HG02678 (cell line): ENCODE measurements around the gene NPM1.

Experiments
- ATAC-seq: cut with Tn5 transposase; IDR thresholded peaks from one replicate; pipeline ENCODE4 v1.9.1; 2021; ENCODE audit warnings: mild to moderate bottlenecking, moderate library complexity; ENCODE audit not compliant: unreplicated experiment

The NPM1 gene

DNA sequence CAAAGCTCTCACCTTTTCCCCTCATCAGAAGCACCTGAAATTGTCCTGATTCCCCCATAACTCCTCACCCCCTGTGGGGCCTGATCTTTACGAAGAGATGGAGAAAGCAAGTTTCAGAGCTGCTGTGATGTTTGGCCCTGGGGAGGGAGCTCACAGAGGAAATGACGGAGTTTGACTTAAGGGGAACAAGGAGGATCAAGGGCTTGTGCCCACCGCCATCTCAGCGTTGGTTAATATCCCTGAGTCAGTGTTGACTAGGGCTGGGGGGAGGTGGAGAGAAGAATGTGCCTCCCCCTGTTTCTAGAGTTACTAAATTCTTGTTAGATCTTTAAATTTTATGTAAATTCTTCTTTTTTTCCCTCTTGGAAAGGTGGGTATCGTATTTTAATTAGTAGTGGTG is 59.6 kb downstream of the NPM1 start:
- no peak for ATAC-seq

DNA sequence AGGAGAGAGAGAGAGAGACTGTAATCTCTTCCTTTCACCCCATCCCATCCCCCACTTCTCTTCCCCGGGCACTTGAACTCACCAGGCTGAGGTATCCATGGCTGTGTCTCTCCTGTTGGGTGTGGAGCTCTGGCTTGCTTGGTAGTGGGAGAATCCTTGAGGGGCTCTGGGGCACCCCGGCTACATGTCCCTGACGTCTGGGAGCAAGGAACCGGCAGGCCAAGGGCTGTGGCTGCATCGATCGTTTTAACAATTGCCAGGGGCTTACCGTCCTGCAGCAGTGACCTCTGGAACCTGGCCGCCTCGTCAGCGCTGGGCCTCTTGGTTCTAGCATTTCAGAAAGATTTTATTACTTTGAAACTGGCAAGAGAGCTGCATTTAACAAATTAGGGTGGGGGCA is 61.8 kb downstream of the NPM1 start:
- ATAC-seq = no peak

DNA sequence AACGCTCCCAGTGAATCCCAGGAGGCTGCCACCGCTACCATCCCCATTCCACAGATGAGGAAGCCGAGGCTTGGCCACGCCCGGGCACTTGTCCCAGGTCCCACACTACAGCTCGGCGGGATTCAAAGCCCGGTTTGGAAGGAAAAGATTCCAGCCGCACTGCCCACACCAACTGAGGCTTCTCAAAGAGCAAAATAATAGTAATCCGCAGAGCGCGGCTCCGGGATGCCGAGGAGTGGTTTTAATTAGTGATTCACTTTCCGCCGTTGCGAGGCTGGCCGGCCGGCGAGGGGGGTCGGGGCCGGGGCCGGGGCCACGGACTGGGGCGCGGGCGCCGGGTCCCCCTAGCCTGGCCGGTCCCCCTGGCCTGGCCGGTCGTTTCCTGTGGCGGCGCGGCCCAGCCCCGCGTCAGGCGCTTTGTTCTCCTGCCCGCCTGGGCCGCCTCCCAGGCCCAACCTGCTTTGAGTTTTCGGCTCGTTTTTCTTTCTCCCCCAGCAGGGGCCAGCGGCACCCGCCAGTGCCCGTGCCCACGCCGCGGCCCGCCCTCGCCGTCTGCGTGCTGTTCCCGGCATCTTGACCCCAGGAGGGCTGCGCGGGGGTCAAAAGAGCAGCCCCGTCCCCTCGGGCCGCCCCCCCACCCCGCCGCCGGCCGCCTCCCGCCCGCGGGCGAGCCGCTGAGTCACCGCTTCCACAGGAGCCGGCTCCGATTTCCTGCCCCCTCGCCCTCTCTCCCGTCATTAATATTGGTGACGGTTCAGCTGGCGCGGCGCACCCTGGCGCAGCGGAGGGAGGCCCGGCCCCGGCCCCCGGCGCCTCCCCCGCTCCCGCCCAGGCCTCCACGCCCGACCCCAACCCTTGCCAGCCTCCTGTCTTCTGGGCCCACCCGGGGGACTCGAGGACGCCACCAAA is 63.0 kb downstream of the NPM1 start:
- no peak for ATAC-seq

DNA sequence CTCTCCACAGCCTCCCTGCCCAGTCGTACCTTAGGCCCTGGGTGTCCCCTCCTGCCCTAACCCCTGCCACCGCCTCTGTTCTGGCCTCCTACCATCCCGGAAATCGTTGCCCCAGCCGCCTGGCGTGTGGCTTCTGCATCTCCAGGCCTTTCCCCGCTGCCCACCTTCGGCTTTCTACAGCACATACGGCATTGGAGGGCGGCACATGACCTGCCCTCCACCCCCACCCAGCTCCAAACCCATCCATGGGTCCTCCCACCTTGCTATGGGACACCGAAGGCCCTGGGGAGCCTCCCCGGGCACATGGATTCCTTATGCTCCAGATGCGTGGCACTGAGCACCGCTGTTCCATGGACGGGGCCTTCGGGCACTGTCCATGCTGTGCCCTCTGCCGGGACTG is 63.8 kb downstream of the NPM1 start:
- ATAC-seq = no peak

DNA sequence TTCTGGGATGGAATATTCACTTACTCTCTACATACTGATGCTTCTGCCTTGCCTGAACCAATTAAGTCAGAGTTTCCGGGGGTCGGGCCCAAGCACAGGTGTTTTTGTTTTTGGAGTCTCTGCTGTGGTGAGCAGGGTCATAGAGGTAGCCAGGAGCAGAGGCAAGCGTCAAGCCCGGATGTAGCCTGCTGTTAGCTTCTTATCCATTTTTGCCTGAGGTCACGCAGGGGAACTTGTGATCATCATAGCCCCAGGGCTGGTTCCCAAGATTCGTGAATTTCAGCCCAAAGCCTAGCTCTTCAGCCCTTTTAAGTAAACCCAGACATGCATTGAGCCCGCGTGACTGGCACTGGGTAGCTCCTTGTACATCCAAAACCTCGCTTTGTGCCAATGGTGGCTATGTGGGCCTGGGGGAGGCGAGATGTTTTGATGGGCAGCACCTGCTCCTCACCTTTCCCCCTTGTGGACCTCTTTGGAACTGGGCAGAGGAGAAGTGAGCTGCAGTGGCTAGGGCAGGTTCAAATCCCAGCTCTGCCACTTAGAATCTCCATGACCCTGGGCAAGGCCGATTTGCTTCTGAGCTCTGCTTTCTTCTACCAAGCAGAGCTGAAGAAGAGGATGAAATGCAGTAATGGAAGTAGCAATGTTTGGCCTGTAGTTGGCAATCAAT is 65.5 kb downstream of the NPM1 start:
- no peak for ATAC-seq

DNA sequence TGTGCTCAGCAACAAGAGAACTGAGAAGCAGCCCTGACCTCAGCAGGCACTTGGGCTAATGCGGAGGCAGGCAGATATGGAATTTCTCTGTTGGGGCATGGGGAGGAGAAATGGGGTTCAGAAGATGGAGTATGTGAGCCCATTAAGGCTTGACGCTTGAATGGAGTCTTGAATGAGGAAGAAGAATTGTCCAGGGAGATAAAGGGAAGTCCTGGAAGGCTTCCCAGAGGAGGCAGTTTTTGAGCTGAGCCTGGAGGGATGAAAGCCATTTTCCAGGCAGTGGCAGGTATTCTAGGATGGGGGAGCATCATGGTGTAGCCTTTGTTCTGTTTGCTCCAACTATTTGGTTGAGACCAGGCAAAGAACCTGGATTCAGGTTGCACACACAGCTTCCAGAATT is 66.3 kb downstream of the NPM1 start:
- ATAC-seq = no peak

DNA sequence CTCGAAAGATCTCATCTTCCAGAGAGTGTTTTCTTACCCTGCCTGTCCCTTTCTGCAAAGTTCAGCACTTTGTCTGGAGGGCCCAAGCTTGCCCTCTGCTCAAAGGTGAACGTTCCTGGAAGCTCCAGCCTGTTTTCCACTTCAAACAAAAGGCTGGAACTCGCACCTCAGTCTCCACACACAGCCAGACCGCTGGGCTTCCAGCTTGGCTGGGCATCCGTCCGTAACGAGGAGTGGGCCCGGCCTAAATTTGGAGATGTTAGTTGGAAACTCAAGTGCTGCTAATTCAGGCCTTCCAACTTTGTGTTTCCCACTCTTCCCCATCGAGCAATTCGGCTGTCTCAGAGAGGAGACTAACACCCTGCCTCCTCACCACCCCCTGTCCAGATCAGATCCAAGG is 66.9 kb downstream of the NPM1 start:
- ATAC-seq = no peak

DNA sequence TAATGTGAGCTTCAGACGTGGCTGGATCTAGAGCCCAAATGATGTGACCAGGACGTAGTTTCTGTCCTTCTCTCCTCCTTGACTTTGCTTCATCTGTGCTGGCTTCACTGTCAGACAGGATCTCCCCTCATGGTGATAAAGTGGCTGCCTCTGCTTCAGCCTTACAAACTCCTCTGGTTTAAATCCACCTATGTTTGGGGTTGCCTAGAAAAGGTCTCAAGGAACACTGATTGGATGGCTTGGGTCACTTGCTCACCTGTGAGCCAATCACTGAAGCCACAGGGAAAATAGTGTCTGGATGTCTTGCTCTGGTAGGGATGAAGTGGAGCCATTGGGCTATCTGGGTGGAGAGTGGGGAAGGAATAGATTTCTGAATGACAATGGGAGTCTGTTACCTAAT is 67.9 kb downstream of the NPM1 start:
- no peak for ATAC-seq

DNA sequence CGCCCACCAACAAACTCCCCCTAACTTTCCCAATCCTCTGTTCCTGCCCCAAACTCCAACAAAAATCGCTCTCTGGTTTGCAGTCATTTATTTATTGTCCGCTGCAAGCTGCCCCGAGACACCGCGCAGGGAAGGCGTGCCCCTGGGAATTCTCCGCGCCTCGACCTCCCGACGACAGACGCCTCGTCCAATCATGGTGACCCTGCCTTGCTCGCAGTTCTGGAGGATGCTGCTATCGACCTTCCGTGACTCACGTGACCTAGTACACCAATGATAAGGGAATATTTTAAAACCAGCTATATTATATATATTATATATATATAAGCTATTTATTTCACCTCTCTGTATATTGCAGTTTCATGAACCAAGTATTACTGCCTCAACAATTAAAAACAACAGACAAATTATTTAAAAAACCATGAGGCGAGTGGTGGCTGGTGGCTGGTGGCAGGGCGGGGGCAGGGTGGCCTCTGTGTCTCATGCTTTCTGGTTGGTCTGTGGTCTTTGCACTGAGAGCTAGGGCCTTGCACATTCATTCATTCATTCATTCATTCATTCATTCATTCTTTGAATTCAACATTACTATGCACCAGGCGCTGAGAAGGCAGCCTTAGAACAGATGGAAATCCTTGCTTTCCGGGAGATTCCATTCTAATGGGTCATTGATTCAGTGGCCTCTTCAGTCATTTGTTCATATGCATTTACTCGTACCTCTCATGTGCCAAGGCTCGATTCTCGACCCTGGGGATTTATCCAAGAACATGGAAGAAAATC is 69.7 kb downstream of the NPM1 start:
- ATAC-seq = no peak

DNA sequence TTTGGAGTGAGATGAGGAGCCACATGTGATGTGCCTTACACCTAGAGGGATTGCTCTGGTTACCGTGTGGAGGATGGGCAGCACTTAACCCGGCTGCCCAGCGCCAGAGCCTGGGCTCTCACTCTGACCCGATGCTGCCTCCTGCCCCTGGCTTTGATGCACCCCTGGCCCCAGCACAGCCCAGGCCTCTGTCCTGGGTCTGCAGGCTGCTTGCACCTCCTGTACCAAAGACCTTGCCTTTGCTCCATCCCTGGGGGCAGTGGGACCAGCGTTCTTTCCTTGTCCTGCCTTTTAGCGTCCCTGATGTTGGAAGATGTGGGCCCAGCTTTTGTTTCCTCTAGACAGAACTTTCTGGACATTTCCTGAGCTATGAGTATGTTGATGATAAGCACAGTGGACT is 72.2 kb downstream of the NPM1 start:
- ATAC-seq = no peak
